ENCODE results near the gene CAMKK2.

- no peak for TF ChIP-seq POLR2A (IDR thresholded peaks at IDR 0.05)
- no peak for TF ChIP-seq CTCF (IDR thresholded peaks at IDR 0.05)
- no peak for TF ChIP-seq POLR2AphosphoS5 (IDR thresholded peaks at IDR 0.05)
- TF ChIP-seq EP300 (IDR thresholded peaks at IDR 0.05): no peak
These were observed 3.2 kb upstream of the CAMKK2 start for GRCh38 chr12:121299662-121300061.
